Measurements from ENCODE around the gene CTNNA3. TPM values are rescaled to one million over a fixed set of nuclear protein-coding genes. Genes with fewer than 3 reads are reported as not detected.

CTNNA3 gene
- total and polyA plus RNA-seq, 7 donors: 0.85 to 66.2 (median 28.1) TPM

- H3K9me3 ChIP-seq: no peaks in the 10 kb centered on the region
- H3K4me3 ChIP-seq: no peak overlapping the region
- no peak for TF ChIP-seq CTCF (IDR thresholded peaks at IDR 0.05)
- H3K4me1 ChIP-seq: no peaks in the 10 kb centered on the region
- ATAC-seq: no peak
- WGBS, 3 donors: 82 to 95% (median 93%) methylated on average over 3 of the region's 3 CpGs
- H3K36me3 ChIP-seq (ENCODE audit: insufficient read depth in 1 of 2, low read depth in 1 of 2): no peaks in the 10 kb centered on the region
- H3K27ac ChIP-seq: no peak overlapping the region
- no peaks in the 10 kb centered on the region for H3K27me3 ChIP-seq (ENCODE audit: insufficient read depth in 3 of 3, low read length in 2 of 3)
- intact Hi-C loops (cut with DNase I): no loop called here
- DNase-seq: no peak
Measured at GRCh38 chr10:67046507-67046906, 649.5 kb downstream of the CTNNA3 start.

- no peak overlapping the region for H3K4me3 ChIP-seq
- TF ChIP-seq CTCF (IDR thresholded peaks at IDR 0.05): no peak
- no peaks in the 10 kb centered on the region for H3K9me3 ChIP-seq
- ATAC-seq (no peak), DNase-seq (no peak)
- intact Hi-C loops (cut with DNase I): no loop called here
- no peaks in the 10 kb centered on the region for H3K36me3 ChIP-seq (ENCODE audit: insufficient read depth in 1 of 2, low read depth in 1 of 2)
- no peaks in the 10 kb centered on the region for H3K27me3 ChIP-seq (ENCODE audit: insufficient read depth in 3 of 3, low read length in 2 of 3)
- 93 to 96% (median 95%) methylated on average over 22 of the region's 22 CpGs for WGBS, 3 donors
- no peaks in the 10 kb centered on the region for H3K4me1 ChIP-seq
- no peak overlapping the region for H3K27ac ChIP-seq
Measured at GRCh38 chr10:67045404-67045803, 650.6 kb downstream of the CTNNA3 start.

DNA sequence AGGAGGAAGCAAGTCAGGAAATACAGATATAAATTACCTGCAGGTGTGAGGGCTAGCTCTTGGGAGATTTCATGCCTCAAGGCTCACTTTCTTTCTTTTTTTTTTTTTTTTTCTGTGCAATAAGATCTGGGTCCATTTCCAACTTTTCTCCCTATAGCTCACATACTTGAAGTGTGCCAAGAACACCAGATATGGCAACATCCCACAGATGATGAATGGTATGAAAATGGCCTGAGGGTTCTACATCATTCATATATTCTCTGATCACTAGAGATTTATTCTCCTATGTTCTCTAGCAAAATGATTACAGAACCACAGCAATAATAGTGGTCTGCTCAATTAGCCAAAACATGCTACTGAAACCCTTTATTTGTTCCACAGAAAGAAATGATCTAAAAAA is 653.0 kb downstream of the CTNNA3 start:
- Histone ChIP-seq H3K9me3 (no peaks in the 10 kb centered on the region), H3K36me3 (ENCODE audit: insufficient read depth in 1 of 2, low read depth in 1 of 2) (no peaks in the 10 kb centered on the region), H3K27ac (no peak overlapping the region), H3K4me3 (no peak overlapping the region), H3K27me3 (ENCODE audit: insufficient read depth in 3 of 3, low read length in 2 of 3) (no peaks in the 10 kb centered on the region), H3K4me1 (no peaks in the 10 kb centered on the region)
- no peak for ATAC-seq
- no peak for TF ChIP-seq CTCF (IDR thresholded peaks at IDR 0.05)
- intact Hi-C loops (cut with DNase I): no loop called here
- no peak for DNase-seq

- DNase-seq (no peak), ATAC-seq (no peak)
- no peak for TF ChIP-seq CTCF (IDR thresholded peaks at IDR 0.05)
- no peaks in the 10 kb centered on the region for H3K9me3 ChIP-seq
- no peak overlapping the region for H3K27ac ChIP-seq
- WGBS, 3 donors: 79 to 81% (median 80%) methylated on average over 2 of the region's 2 CpGs
- intact Hi-C loops (cut with DNase I): no loop called here
- no peak overlapping the region for H3K4me3 ChIP-seq
- no peaks in the 10 kb centered on the region for H3K4me1 ChIP-seq
- no peaks in the 10 kb centered on the region for H3K27me3 ChIP-seq (ENCODE audit: insufficient read depth in 3 of 3, low read length in 2 of 3)
- H3K36me3 ChIP-seq (ENCODE audit: insufficient read depth in 1 of 2, low read depth in 1 of 2): no peaks in the 10 kb centered on the region
Measured at GRCh38 chr10:67036808-67037207, 659.2 kb downstream of the CTNNA3 start.

GRCh38 chr10:67033878-67034277 is 662.1 kb downstream of the CTNNA3 start:
- TF ChIP-seq CTCF (IDR thresholded peaks at IDR 0.05): no peak
- no peaks in the 10 kb centered on the region for H3K36me3 ChIP-seq (ENCODE audit: insufficient read depth in 1 of 2, low read depth in 1 of 2)
- ATAC-seq: no peak
- WGBS, 3 donors: 98 to 100% (median 99%) methylated on average over 9 of the region's 9 CpGs
- no peaks in the 10 kb centered on the region for H3K9me3 ChIP-seq
- no peak overlapping the region for H3K27ac ChIP-seq
- H3K27me3 ChIP-seq (ENCODE audit: insufficient read depth in 3 of 3, low read length in 2 of 3): no peaks in the 10 kb centered on the region
- H3K4me1 ChIP-seq: peaks cover 8% of the 10 kb centered on the region
- intact Hi-C loops (cut with DNase I): no loop called here
- DNase-seq: no peak
- no peak overlapping the region for H3K4me3 ChIP-seq

All from psoas muscle (tissue), 8 donors.